GM12878 (cell line): ENCODE measurements around the gene BMERB1.

Experiments used
- CTCF ChIP-seq, 3 experiments: IDR thresholded peaks in 2 of 3; conservative IDR thresholded peaks in 1 of 3; 2 replicates each; pipeline ENCODE4 v1.5.1; 2011; ENCODE audit warnings: low read depth in 3 of 3, low read length in 3 of 3, mild to moderate bottlenecking in 3 of 3, control low read depth in 2 of 3, moderate library complexity in 2 of 3, inconsistent platforms in 1 of 3, mixed read lengths in 1 of 3; ENCODE audit not compliant: control insufficient read depth in 2 of 3, insufficient read depth in 1 of 3; ENCODE audit errors: extremely low read depth in 1 of 3
- HDAC2 ChIP-seq: fragments of 200-600 bp; sonication (generic); IDR thresholded peaks from 2 replicates; pipeline ENCODE4 v1.6.1; 2017

GRCh38 chr16:15457958-15458357 is 23.6 kb downstream of the BMERB1 start:
- TF ChIP-seq CTCF (IDR thresholded peaks at IDR 0.05 in 2 of 3, conservative IDR thresholded peaks at IDR 0.05 in 1 of 3; ENCODE audit: control insufficient read depth in 2 of 3, extremely low read depth in 1 of 3, insufficient read depth in 1 of 3, low read depth in 3 of 3, low read length in 3 of 3), result no peak
- TF ChIP-seq HDAC2, result no peak
